Activated CD4-positive, CD25-positive, alpha-beta regulatory T cell treated with anti-CD3 and anti-CD28 coated beads, Interleukin-2, amount 50 U/mL, for 72 hours (primary cell): ENCODE measurements around the gene RNF115.
A peak's percentile ranks its signal among the peaks of the same experiment; 100 is the strongest.
"Not testable (repeated sequence)": the region's sequence is repeated elsewhere in the genome, so short reads cannot be mapped to it uniquely, and the experiment has no call there.

Experiments
- DNase-seq: peaks from one replicate; pipeline ENCODE4 v3.0.0; 2021

Gene RNF115

DNA sequence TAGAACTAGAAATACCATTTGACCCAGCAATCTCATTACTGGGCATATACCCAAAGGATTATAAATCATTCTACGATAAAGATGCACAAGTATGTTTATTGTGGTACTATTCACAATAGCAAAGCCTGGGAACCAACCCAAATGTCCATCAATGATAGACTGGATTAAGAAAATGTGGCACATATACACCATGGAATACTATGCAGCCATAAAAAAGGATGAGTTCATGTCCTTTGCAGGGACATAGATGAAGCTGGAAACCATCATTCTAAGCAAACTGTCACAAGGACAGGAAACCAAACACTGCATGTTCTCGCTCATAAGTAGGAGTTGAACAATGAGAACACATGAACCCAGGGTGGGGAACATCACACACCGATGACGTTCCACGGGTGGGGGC is 97.7 kb downstream of the RNF115 start:
- DNase-seq: not testable (repeated sequence)

GRCh38 chr1:145720878-145721671 is 102.8 kb downstream of the RNF115 start:
- DNase-seq: peak; percentile 78

DNA sequence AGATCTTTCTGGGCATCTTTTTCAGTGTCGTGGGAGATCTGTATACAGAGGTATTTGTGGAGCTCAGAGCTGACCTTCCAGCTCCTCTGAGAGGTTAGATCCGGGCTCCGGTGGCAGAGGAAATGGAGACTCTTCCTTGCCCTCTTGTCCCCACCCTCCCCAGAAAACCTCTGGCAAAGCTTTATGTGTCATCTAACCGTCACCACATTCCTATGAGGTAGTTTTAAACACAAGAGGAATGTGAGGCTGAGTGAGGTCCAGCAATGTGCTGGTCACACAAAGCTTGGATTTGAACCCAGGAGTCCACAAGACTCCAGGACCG is 103.4 kb downstream of the RNF115 start:
- DNase-seq: no peak

DNA sequence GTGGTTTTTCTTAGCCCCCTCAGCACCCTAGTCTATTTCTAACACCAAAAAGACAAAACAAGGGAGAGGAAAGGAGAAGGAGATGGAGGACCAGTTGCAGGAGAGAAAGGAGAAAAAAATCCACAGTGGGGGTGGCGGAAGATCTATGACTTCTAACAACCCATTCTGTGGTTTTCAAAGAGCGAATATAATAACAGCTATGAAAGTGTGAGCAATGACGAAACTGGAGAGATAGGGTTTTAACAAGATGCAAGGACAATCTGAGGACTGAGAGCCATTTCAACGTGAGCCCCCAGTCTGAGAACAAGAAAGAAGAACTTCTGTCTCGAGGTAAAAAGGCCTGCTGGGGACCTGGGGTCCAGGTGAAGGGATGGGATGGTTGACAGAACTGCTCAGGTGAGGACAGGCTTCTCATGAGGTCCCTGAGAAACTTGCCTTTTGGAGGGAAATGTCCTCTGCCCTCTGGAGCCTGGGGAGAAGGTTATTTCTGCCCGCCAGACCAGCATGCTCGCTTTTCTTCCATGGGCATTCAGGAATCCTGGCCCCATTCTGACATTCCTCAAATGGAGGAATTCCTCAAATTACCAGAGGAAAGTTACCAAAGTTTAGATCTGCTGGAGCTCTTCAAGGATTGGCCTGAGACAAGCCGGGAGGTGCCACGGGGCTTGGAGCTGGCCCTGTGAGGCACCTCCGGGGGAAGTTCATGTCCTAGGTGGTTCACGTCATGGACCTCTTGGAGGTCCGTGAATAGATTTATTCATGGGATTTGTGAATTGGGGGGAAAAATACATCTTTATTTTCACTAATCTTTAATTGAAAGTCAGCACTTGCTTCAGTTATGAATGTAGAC is 104.4 kb downstream of the RNF115 start, which contains the start of gene CD160:
Gene CD160, plus strand, starts transcription at position 270 of the 850 bp plus-strand sequence. CDS start 8,829 bp downstream, outside the sequence.
- no peak for DNase-seq

- DNase-seq: not testable (repeated sequence)
Measured at GRCh38 chr1:145718465-145718864, 105.4 kb downstream of the RNF115 start.

DNA sequence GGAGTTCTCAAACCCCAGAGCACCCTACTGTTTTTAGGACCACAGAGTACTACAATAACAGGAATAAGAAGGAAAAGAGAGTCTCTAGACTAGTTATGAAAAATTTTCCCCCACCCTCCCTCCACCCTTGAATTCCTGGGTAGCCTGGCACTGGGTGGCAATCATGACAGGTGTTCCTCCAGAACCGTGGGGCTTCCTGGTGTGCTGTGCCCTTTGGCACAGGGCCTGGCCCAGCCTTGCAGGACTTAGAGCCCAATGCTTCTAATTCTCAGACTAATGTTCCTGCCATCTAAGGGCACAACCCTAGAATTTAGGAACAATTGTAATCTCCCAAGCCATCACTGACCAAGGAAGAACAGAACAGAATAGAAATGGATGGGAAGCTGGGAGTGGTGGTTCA is 106.1 kb downstream of the RNF115 start:
- no peak for DNase-seq

GRCh38 chr1:145716641-145717345 is 107.1 kb downstream of the RNF115 start:
- no peak for DNase-seq

DNA sequence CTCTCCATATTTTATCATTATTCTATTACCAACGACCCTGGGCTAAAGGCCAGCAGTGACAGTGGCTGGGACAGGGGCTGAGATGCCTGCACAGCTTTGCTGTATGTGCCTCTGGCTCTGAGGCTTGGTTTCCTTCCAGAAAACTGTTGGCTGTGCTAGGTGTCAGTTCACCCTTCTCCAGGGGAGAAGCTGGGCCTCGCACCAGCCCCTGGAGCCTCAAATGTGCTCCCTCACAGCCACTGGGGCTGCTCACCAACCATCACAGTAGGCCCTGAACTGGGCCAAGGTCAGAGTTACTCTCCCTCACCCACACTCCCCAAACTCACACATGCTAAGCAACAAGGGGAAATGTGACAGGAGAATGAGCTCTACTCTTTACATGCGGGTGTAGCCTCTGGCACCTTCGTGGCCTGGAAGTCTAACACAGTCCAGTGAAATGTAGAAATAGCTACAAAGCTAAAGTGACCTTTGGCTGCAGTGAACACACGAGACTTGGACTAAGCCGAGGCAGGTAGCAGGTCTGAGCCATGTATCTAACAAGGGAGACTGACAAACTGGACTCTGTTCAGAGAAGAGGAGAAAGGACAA is 109.3 kb downstream of the RNF115 start:
- DNase-seq: no peak

GRCh38 chr1:145711213-145711651 is 112.7 kb downstream of the RNF115 start:
- no peak for DNase-seq

- no peak for DNase-seq
Measured at GRCh38 chr1:145710291-145711027, 113.4 kb downstream of the RNF115 start.

GRCh38 chr1:145708063-145708462 is 115.8 kb downstream of the RNF115 start:
- no peak for DNase-seq

DNA sequence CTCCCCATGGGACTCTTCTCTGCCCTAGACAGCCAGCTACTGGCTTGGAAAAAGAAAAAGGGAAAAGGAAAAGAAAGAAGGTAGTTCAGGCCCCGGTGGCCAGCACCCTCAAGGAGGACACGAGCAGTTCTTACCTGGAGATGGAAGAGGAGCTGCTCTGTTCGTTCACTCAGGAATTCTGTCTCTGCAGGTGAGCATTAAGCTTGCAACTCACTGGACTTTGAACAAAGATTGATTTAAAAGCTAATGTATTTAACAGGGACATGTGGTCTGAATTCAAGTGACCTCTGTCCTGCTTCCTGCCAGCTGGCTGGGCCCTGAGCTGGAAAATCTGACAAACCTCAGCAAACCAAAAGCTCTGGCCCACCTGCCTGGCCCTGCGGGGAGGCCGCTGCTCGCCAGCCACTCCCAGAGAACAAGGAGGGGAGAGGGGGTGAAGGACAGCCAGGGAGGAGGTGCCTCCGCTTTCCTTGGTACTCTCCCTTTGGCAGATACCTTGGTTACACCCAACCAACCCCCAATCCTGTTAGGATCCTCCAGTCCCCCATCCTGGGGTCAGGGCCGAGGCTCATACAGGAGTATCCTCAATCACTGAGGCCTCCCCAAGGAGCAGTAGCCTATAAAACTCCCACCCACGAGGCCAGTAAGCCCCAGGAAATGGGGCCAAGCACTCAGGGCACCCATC is 116.6 kb downstream of the RNF115 start, which contains the start of gene PDZK1:
Gene PDZK1, minus strand, starts transcription at position 186 of the 685 bp plus-strand sequence. CDS start 19,347 bp downstream, outside the sequence.
- no peak for DNase-seq

DNA sequence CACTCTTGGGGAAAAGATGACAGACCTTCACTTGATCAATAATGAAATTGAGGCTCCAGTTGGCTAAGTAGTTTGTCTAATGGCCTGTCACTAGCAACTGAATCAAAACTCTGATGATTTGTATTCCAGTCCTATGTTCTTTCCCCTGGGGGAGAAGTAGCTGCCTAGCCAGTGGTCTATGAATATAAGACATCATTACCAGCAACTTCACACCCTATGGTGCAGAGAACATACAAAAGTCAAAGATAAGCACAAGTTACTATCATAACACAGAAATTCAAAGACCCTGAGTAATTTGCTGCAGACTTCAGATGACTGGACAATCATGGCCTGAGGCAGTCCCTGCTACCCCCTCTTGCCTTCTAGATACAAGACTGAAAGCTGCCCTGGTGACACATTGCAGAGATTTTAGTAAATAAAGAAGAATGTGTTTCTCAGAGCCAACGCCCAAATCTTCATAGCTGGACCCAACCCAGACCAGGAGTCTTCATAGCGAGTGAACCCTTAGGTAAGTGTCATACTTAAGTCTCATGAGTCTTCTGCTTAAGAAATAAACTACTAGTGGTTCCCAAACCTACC is 117.7 kb downstream of the RNF115 start:
- DNase-seq: no peak

GRCh38 chr1:145705622-145706021 is 118.3 kb downstream of the RNF115 start:
- no peak for DNase-seq

DNA sequence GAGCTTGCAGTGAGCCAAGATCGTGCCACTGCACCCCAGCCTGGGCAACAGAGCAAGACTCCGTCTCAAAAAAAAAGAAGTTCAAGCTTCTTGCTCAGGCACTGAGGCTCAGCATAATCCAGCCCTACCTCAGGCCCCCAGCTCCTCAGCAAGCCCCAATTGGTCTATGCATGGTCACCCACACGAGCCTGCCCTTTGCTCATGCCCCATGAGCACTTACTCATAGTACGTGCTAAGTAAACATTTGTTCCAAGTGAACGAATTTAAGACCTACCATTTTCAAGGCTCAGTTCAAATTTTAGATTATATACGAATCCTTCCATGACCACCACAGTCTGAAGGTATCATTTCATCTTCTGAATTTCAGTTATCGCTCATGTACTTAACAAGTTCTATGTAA is 121.1 kb downstream of the RNF115 start:
- no peak for DNase-seq

DNA sequence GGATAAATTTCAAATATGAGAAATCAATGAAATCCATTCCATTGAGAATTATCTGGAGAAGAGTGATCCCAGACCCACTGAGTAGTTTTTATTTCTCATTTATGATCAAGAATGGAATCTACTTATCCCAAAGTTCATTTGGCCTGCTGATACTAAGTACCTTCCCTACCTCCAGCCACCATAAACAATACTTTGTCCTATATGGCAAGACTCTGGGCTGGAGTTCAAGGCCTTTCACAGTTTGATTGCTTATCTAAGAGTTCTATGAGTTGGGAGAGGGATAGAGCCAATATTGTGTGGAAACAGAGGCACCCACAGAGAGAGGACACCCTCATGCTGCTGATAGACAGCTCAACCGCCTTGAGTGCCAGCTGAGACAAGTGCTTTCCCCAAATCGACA is 121.8 kb downstream of the RNF115 start:
- DNase-seq: no peak

DNA sequence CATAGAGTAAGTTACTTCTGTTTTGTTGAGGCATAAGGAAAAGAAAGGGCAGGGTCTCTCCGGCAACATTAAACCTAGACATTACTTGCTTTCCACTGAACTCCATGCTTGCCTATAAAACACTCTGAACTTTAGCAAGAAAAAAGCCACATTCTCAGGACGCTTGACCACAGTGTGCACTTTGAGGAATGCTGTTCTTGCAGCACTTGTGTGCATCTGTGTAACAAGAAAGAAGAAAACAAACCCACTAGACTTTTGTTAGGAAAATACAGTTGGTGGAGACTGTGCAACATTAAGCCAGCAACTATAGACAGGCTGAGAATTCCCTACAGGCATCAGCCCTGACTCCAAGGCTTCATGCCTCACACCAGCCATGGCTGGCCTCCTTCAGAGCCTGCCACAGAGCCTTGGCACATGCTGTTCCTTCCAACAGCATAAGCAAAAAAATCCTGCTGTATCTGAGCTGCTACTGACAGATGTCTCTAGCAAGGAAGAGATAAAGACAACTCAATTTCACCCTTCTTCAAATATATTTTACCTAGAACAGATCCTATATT is 122.5 kb downstream of the RNF115 start:
- DNase-seq: no peak

DNA sequence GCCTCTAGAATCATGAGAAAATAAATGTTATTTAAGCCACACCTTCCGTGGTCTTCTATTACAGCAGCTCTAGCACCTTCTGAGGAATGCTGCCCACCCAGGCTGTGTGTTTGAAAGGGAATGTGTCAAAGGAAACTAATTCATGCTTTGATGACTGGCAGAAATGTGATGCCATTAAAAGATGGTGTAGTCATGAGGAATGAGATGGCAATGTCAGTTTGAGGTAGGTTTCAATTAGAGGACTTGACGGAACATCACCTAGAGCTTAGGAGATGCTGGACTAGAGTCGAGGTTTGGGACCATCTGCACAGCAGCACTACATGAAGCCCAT is 127.3 kb downstream of the RNF115 start:
- DNase-seq: no peak

DNA sequence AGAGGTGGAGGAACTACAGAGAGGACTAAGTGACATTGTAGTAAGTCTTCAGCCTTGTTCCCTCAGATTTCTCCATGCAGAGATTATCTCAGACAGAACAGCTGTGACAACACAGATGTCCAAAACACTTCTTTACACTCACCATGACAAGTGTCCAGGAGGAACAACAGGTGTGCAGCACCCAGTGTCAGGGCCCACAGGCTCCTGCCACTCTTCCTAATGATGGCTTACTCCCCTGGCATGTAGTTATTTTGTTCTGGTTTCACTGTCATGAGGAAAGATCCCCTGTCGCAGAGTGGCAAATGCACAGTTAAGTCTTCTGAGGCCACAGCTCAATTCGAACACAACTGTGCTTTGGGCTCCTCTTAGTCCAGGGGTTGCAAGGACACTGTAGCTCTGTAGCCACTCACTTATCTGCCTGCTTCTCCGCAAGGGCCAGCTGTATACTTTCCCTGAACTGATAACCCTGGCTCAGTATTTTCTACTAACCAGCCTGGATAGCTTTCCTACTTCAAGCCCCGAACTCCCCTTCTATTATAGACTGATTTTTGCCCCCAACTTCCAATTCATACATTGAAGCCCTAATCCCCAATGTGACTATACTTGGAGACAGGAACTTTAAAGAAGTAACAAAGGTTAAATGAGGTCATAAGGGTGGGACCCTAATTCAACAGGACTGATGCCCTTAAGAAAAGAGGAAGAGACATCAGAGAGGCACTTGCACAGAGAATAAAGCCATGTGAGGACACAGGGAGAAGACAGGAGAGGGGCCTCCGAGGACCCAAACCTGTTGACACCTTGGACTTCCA is 127.9 kb downstream of the RNF115 start:
- DNase-seq: no peak
